OCI-LY3 (cell line): Measurements from ENCODE around the gene BZW2.

Experiments used
- EZH2phosphoT487 ChIP-seq: fragments of 200-600 bp; shearing (Covaris generic); IDR thresholded peaks from 2 replicates; pipeline ENCODE4 v1.6.1; 2018; ENCODE audit warnings: antibody characterized with exemption, mixed run types, low read depth
- TF ChIP-seq, protein P1 (sequence below): fragments of 200-600, 300-600 bp; sonication (generic); IDR thresholded peaks from 2 replicates; pipeline ENCODE4 v1.5.1; 2014; ENCODE audit warnings: antibody characterized with exemption, low read length, low read depth

DNA sequence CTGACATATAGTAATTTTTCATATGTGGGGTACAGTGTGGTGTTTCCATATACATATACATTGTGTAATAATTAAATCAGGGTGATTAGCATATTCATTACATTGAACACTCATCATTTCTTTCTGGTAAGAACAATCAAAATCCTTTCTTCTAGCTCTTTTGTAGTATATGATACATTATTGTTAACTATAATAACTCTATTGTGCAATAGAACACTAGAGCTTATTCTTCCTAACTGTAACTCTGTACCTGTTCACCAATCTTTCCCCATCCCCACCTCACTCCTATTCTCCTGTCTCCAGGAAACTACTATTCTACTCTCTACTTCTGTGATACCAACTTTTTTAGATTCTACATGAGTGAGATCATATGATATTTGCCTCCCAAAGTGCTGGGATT is 9.4 kb downstream of the BZW2 start:
- TF ChIP-seq, protein P1, sequence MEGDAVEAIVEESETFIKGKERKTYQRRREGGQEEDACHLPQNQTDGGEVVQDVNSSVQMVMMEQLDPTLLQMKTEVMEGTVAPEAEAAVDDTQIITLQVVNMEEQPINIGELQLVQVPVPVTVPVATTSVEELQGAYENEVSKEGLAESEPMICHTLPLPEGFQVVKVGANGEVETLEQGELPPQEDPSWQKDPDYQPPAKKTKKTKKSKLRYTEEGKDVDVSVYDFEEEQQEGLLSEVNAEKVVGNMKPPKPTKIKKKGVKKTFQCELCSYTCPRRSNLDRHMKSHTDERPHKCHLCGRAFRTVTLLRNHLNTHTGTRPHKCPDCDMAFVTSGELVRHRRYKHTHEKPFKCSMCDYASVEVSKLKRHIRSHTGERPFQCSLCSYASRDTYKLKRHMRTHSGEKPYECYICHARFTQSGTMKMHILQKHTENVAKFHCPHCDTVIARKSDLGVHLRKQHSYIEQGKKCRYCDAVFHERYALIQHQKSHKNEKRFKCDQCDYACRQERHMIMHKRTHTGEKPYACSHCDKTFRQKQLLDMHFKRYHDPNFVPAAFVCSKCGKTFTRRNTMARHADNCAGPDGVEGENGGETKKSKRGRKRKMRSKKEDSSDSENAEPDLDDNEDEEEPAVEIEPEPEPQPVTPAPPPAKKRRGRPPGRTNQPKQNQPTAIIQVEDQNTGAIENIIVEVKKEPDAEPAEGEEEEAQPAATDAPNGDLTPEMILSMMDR: no peak
- TF ChIP-seq EZH2phosphoT487: no peak
